Smooth muscle cell (in vitro differentiated cells): Measurements from ENCODE around the gene DPP3. TPM values are rescaled to one million over a fixed set of nuclear protein-coding genes. Genes with fewer than 3 reads are reported as not detected.

ENCODE experiments used
- DNase-seq: peaks from one replicate; lab custom pipeline; 2025; ENCODE audit not compliant: unreplicated experiment; lab: John Stamatoyannopoulos, UW
- H2AFZ ChIP-seq: fragments of 200-600 bp; sonication (generic); 2 replicates; pipeline ENCODE4 v1.6.0; 2016; ENCODE audit warnings: antibody characterized with exemption, low read depth, mild to moderate bottlenecking
- H3F3A ChIP-seq: fragments of 200-600 bp; sonication (generic); 2 replicates; pipeline ENCODE4 v1.6.0; 2017; ENCODE audit warnings: antibody characterized with exemption, low read depth
- H3K27ac ChIP-seq: fragments of 200-600 bp; sonication (generic); 2 replicates; pipeline ENCODE4 v1.5.1; 2016; ENCODE audit warnings: low read depth, mild to moderate bottlenecking
- H3K27me3 ChIP-seq: fragments of 200-600 bp; sonication (generic); 2 replicates; pipeline ENCODE4 v1.6.1; 2016; ENCODE audit warnings: low read depth, mild to moderate bottlenecking
- H3K36me3 ChIP-seq: fragments of 200-600 bp; sonication (generic); 2 replicates; pipeline ENCODE4 v1.5.1; 2016; ENCODE audit warnings: low read depth
- H3K4me1 ChIP-seq: fragments of 200-600 bp; sonication (generic); 2 replicates; pipeline ENCODE4 v1.5.1; 2016; ENCODE audit warnings: low read depth
- H3K4me2 ChIP-seq: fragments of 200-600 bp; sonication (generic); 2 replicates; pipeline ENCODE4 v1.6.0; 2016; ENCODE audit warnings: mild to moderate bottlenecking
- H3K4me3 ChIP-seq: fragments of 200-600 bp; sonication (generic); 2 replicates; pipeline ENCODE4 v1.5.1; 2016; ENCODE audit warnings: mild to moderate bottlenecking
- H3K79me2 ChIP-seq: fragments of 200-600 bp; sonication (generic); 2 replicates; pipeline ENCODE4 v1.6.0; 2016; ENCODE audit warnings: low read depth, mild to moderate bottlenecking
- H3K9ac ChIP-seq: fragments of 200-600 bp; sonication (generic); 2 replicates; pipeline ENCODE4 v1.6.0; 2016; ENCODE audit warnings: low read depth
- H3K9me3 ChIP-seq: fragments of 200-600 bp; sonication (generic); replicated peaks from 2 replicates; pipeline ENCODE4 v1.5.1; 2016; ENCODE audit warnings: low read depth
- H4K20me1 ChIP-seq: fragments of 200-600 bp; sonication (generic); 2 replicates; pipeline ENCODE4 v1.6.0; 2016; ENCODE audit warnings: low read depth
- whole genome bisulfite sequencing: methylation state at CpG from one replicate; pipeline ENCODE4 v1.1.7; 2016; ENCODE audit warnings: low lambda C conversion rate; 5-methylcytosine and 5-hydroxymethylcytosine counted together
- polyA plus RNA-seq: library from polyadenylated mRNA; unstranded; fragments of >200 nt; fragmentation: Nextera tagmentation; extraction: Ambion mirVana; gene quantifications from 2 replicates; pipeline ENCODE4 v1.2.1, GENCODE V29; 2016
- total RNA-seq: library from RNA; depleted of rRNA; stranded (reverse); fragments of >200 nt; gene quantifications from 2 replicates; pipeline ENCODE4 v1.2.3, GENCODE V29; 2014
- TF ChIP-seq, protein P1 (sequence below): fragments of 200-600 bp; sonication (generic); IDR thresholded peaks from 2 replicates; pipeline ENCODE4 v1.5.1; 2017; ENCODE audit warnings: borderline replicate concordance, mild to moderate bottlenecking, antibody characterized with exemption; ENCODE audit not compliant: insufficient read depth, poor library complexity, severe bottlenecking

The DPP3 gene
- total and polyA plus RNA-seq, 2 experiments from 2014 or later = 34.6 to 40.1 TPM

DNA sequence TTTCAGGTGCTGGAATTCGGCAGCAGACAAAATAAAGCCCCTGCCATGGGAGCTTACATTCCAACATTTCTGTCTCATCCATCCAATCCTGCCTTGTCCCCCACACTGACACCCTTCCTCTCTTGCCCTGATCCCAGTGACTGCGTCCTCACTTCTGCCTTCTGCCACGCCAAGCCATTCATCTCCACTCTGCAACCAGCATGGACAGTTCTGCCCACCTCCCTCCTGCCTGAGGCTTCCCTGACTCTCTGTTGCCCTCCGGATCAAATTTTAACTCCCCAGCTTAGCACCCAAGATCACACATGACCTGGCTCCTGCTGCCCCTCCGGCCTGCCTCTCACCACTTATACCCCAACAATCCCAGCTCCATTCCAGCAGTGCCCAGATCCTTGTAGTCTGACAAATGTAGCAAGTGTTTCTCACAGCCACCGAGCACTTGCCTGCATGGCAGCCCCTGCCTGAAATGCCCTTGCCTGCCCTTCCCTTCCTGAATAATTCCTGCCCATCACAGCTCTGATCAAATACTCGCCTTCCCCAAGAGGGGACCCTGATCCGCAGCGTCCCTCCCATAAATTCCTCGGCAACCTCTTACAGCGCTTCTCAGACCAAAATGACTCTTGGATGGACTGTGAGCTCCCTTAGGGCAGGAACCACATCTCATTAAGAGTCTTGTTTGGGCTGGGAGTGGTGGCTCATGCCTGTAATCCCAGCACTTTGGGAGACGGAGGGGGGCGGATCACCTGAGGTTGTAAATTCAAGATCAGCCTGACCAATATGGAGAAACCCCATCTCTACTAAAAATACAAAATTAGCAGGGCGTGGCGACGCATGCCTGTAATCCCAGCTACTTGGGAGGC lies 68.8 kb downstream of the DPP3 start:
- Histone ChIP-seq H3K9ac (no peak overlapping the region), H3K27me3 (no peaks in the 10 kb centered on the region), H3K27ac (no peak overlapping the region), H3K4me3 (no peak overlapping the region), H3K4me1 (peaks cover 13% of the 10 kb centered on the region), H2AFZ (no peak overlapping the region), H4K20me1 (no peaks in the 10 kb centered on the region), H3K9me3 (no peaks in the 10 kb centered on the region), H3K4me2 (no peak overlapping the region), H3K36me3 (no peaks in the 10 kb centered on the region), H3F3A (peaks cover 17% of the 10 kb centered on the region), H3K79me2 (peaks cover 6% of the 10 kb centered on the region)
- no peak for DNase-seq
- TF ChIP-seq, protein P1, sequence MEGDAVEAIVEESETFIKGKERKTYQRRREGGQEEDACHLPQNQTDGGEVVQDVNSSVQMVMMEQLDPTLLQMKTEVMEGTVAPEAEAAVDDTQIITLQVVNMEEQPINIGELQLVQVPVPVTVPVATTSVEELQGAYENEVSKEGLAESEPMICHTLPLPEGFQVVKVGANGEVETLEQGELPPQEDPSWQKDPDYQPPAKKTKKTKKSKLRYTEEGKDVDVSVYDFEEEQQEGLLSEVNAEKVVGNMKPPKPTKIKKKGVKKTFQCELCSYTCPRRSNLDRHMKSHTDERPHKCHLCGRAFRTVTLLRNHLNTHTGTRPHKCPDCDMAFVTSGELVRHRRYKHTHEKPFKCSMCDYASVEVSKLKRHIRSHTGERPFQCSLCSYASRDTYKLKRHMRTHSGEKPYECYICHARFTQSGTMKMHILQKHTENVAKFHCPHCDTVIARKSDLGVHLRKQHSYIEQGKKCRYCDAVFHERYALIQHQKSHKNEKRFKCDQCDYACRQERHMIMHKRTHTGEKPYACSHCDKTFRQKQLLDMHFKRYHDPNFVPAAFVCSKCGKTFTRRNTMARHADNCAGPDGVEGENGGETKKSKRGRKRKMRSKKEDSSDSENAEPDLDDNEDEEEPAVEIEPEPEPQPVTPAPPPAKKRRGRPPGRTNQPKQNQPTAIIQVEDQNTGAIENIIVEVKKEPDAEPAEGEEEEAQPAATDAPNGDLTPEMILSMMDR = no peak
- WGBS = 69% methylated on average over 16 of the region's 16 CpGs

DNA sequence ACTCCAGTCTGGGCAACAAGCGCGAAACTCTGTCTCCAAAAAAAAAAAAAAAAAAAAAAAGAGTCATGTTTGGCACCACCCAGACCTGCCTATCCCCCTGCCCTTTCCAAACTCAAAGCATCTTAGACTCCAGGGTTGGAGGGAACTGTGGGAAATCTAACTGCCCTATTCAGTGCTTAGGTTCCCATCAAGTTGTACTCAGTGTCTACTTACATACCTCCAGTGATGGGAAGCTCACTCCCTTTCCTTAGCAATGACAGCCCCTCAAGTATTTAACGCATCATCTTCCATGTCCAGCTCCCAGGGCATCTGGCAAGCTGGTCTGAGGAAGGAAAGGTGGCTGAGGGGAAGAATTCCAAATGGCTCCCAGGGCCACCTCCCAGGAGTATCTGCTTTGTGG lies 69.5 kb downstream of the DPP3 start:
- DNase-seq = no peak
- Histone ChIP-seq H3K36me3 (no peaks in the 10 kb centered on the region), H3K4me2 (no peak overlapping the region), H3K27me3 (no peaks in the 10 kb centered on the region), H4K20me1 (no peaks in the 10 kb centered on the region), H3K27ac (no peak overlapping the region), H2AFZ (no peak overlapping the region), H3K4me3 (no peak overlapping the region), H3F3A (peaks cover 17% of the 10 kb centered on the region), H3K4me1 (peaks cover 13% of the 10 kb centered on the region), H3K9me3 (no peaks in the 10 kb centered on the region), H3K9ac (no peak overlapping the region), H3K79me2 (peaks cover 6% of the 10 kb centered on the region)
- TF ChIP-seq, protein P1 = no peak
- WGBS = 90% methylated on average over 3 of the region's 3 CpGs

DNA sequence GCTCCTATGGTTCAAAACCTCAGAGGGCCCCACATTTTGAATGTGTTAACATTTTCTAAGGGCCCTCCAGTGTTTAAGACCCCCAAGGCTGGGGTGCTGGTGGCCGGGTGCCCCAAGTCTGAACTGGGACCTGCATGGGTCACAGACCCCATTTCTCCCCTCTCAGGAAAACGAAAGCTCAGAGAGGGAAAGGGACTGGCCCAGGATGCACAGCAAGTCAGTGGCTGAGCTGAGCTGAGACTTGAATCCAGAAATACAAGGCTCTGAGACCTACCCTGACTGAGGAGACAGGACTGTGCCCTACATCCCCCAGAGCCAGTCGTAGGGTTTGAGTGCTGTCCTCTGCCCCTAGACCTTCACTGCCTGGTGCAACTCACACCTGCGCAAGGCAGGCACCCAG lies 70.7 kb downstream of the DPP3 start:
- H3K27me3 ChIP-seq = no peaks in the 10 kb centered on the region
- H4K20me1 ChIP-seq = no peaks in the 10 kb centered on the region
- 91% methylated on average over 4 of the region's 4 CpGs for WGBS
- DNase-seq = no peak
- H2AFZ ChIP-seq = no peak overlapping the region
- H3K36me3 ChIP-seq = no peaks in the 10 kb centered on the region
- H3K9ac ChIP-seq = no peak overlapping the region
- no peak overlapping the region for H3K4me3 ChIP-seq
- no peak overlapping the region for H3K27ac ChIP-seq
- no peak overlapping the region for H3K4me2 ChIP-seq
- H3K9me3 ChIP-seq = no peaks in the 10 kb centered on the region
- H3K4me1 ChIP-seq = peaks cover 5% of the 10 kb centered on the region
- TF ChIP-seq, protein P1 = no peak
- no peaks in the 10 kb centered on the region for H3K79me2 ChIP-seq
- peaks cover 17% of the 10 kb centered on the region for H3F3A ChIP-seq

DNA sequence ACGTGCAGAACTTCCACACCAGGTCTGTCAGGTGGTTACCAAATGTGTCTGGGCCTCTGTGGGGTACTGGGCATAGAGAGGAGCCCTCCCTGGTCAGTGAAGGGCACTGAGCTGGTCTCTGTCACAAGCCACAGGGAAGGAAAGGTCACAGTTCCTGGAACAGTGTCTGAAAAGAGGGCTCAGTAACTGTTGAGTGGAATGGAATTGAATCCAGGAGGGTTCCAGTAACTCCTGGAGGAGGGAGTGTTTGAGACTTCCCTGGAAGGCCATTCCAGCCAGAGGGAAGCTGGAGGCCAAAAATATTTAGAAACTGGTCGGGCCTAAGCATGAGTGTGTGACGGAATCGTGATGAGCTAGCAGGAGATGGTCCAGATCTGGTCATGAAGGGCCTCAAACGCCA lies 74.4 kb downstream of the DPP3 start:
- Histone ChIP-seq H4K20me1 (no peaks in the 10 kb centered on the region), H3K27me3 (no peaks in the 10 kb centered on the region), H3K9me3 (no peaks in the 10 kb centered on the region), H3K36me3 (no peaks in the 10 kb centered on the region), H3K9ac (no peak overlapping the region), H3K4me2 (no peak overlapping the region), H3K79me2 (no peaks in the 10 kb centered on the region), H2AFZ (no peak overlapping the region), H3K4me3 (no peak overlapping the region), H3K27ac (no peak overlapping the region), H3F3A (no peaks in the 10 kb centered on the region), H3K4me1 (no peaks in the 10 kb centered on the region)
- DNase-seq = no peak
- TF ChIP-seq, protein P1 = no peak
- 93% methylated on average over 5 of the region's 5 CpGs for WGBS
